Endothelial cell of umbilical vein (primary cell): Measurements from ENCODE around the gene WBP1L. TPM values are rescaled to one million over a fixed set of nuclear protein-coding genes. Genes with fewer than 3 reads are reported as not detected.
A peak's percentile ranks its signal among the peaks of the same experiment; 100 is the strongest.

Source experiments
- BruUV-seq: library from RNA; stranded (reverse); fragments of 400-500 nt; replicated peaks from 2 replicates; lab custom pipeline; 2021; lab: Mats Ljungman, UMichigan
- CTCF ChIA-PET: fragments of 300-600, 350-600 bp; sonication (Branson Sonifier 250); formaldehyde crosslinking; loops from one replicate; lab custom pipeline; 2021; ENCODE audit warnings: antibody characterized with exemption, inconsistent platforms; lab: Charles Lee
- POLR2A ChIA-PET: fragments of 300-600, 350-600 bp; sonication (Branson Sonifier 250); formaldehyde crosslinking; loops from one replicate; lab custom pipeline; 2021; ENCODE audit warnings: antibody characterized with exemption, inconsistent platforms; lab: Charles Lee
- DNase-seq: peaks from one replicate; pipeline ENCODE4 v3.0.0-alpha.2; 2011; ENCODE audit warnings: low read depth, low spot score
- FAIRE-seq: peaks from 2 replicates; lab custom pipeline; 2011; peaks lifted over from hg19 to GRCh38; lab: Jason Lieb, UNC
- H2AFZ ChIP-seq: 2 replicates; pipeline ENCODE4 v1.6.0; 2012; ENCODE audit warnings: low read depth, low read length, control low read depth, inconsistent platforms
- H3K27ac ChIP-seq: 2 replicates; pipeline ENCODE4 v1.5.1; 2011; ENCODE audit warnings: low read depth, mild to moderate bottlenecking, control low read depth, low read length, moderate library complexity; ENCODE audit not compliant: insufficient read depth
- H3K27me3 ChIP-seq, 2 experiments: 2 replicates each; pipeline versions ENCODE4 v1.6.0 to v1.6.1; 2011; ENCODE audit warnings: low read length in 2 of 2, mixed read lengths in 1 of 2; ENCODE audit not compliant: control insufficient read depth in 2 of 2, insufficient read depth in 2 of 2
- H3K36me3 ChIP-seq, 2 experiments: 2 replicates in 1 of 2; 3 replicates in 1 of 2; pipeline ENCODE4 v1.5.1; 2011; ENCODE audit warnings: low read length in 2 of 2, mild to moderate bottlenecking in 1 of 2, moderate library complexity in 1 of 2; ENCODE audit not compliant: control insufficient read depth in 2 of 2, insufficient read depth in 2 of 2; ENCODE audit errors: extremely low read depth in 1 of 2
- H3K4me1 ChIP-seq: 3 replicates; pipeline ENCODE4 v1.5.1; 2011; ENCODE audit warnings: mild to moderate bottlenecking, low read length; ENCODE audit not compliant: control insufficient read depth, insufficient read depth; ENCODE audit errors: extremely low read depth
- H3K4me2 ChIP-seq: 2 replicates; pipeline ENCODE4 v1.6.1; 2011; ENCODE audit warnings: low read length, control low read depth, mixed read lengths; ENCODE audit not compliant: insufficient read depth
- H3K4me3 ChIP-seq, 3 experiments: fragments of 200-600 bp in 1 of 3; sonication (generic), shearing (Covaris generic) in 1 of 3; replicated peaks in 1 of 3; 2 replicates each; pipeline ENCODE4 v1.5.1; 2011 to 2016; ENCODE audit warnings: control low read depth in 3 of 3, low read length in 3 of 3, mild to moderate bottlenecking in 2 of 3, inconsistent platforms in 1 of 3, low read depth in 1 of 3, moderate library complexity in 1 of 3; ENCODE audit not compliant: insufficient read depth in 1 of 3
- H3K79me2 ChIP-seq: 2 replicates; pipeline ENCODE4 v1.6.0; 2012; ENCODE audit warnings: low read length, inconsistent platforms; ENCODE audit not compliant: control insufficient read depth, insufficient read depth
- H3K9ac ChIP-seq: replicated peaks from 2 replicates; pipeline ENCODE3; 2011; ENCODE audit warnings: low read length, control low read depth; ENCODE audit not compliant: insufficient read depth; ENCODE audit errors: extremely low read depth
- H3K9me1 ChIP-seq: replicated peaks from 3 replicates; pipeline ENCODE4 v1.6.0; 2011; ENCODE audit warnings: mild to moderate bottlenecking, low read length; ENCODE audit not compliant: control insufficient read depth, insufficient read depth; ENCODE audit errors: extremely low read depth
- H3K9me3 ChIP-seq: replicated peaks from 2 replicates; pipeline ENCODE4 v1.5.1; 2012; ENCODE audit warnings: low read length, inconsistent platforms; ENCODE audit not compliant: control insufficient read depth, insufficient read depth
- H4K20me1 ChIP-seq: replicated peaks from 2 replicates; pipeline ENCODE3; 2011; ENCODE audit warnings: mild to moderate bottlenecking, low read length; ENCODE audit not compliant: control insufficient read depth, insufficient read depth; ENCODE audit errors: extremely low read depth
- EZH2 ChIP-seq: IDR thresholded peaks from 2 replicates; pipeline ENCODE4 v1.6.1; 2012; ENCODE audit warnings: borderline replicate concordance, low read depth, mild to moderate bottlenecking, moderate library complexity, low read length, inconsistent platforms; ENCODE audit not compliant: severe bottlenecking
- FOS ChIP-seq: IDR thresholded peaks from 2 replicates; pipeline ENCODE4 v1.6.1; 2011; ENCODE audit warnings: mild to moderate bottlenecking, low read length, moderate library complexity, borderline replicate concordance; ENCODE audit not compliant: insufficient read depth
- GATA2 ChIP-seq: IDR thresholded peaks from 2 replicates; pipeline ENCODE4 v1.7.0; 2011; ENCODE audit warnings: low read depth, mild to moderate bottlenecking, moderate library complexity, mixed read lengths, low read length; ENCODE audit not compliant: insufficient read length, insufficient read depth
- JUN ChIP-seq: IDR thresholded peaks from 2 replicates; pipeline ENCODE4 v1.6.1; 2011; ENCODE audit warnings: borderline replicate concordance, low read depth; ENCODE audit not compliant: insufficient read length, insufficient read depth
- MYC ChIP-seq: IDR thresholded peaks from one replicate; pipeline ENCODE4 v1.6.1; 2011; ENCODE audit warnings: mild to moderate bottlenecking, low read depth, low read length
- POLR2A ChIP-seq: IDR thresholded peaks from 2 replicates; pipeline ENCODE4 v1.6.1; 2012; ENCODE audit warnings: low read depth, mild to moderate bottlenecking, control low read depth, low read length
- POLR2AphosphoS5 ChIP-seq: IDR thresholded peaks from 2 replicates; pipeline ENCODE4 v1.6.1; 2012; ENCODE audit warnings: low read depth, mild to moderate bottlenecking, control low read depth, low read length, moderate library complexity; ENCODE audit not compliant: insufficient read depth
- dilution Hi-C: fragments of 300-500 bp; cut with MboI; formaldehyde crosslinking; loops from one replicate; pipeline ENCODE4 v1.15.0; 2019; ENCODE audit warnings: low sequenced_read_pairs; ENCODE audit not compliant: extremely low pct_ligation_motif_present
- intact Hi-C: fragments of 100-400 bp; cut with micrococcal nuclease; formaldehyde crosslinking; loops from one replicate; pipeline ENCODE4 v1.10.0; 2022
- polyA plus RNA-seq, 4 experiments: library from polyadenylated mRNA; depleted of rRNA in 3 of 4; stranded (reverse) in 3 of 4; unstranded in 1 of 4; fragments of >200 nt; gene quantifications; 2 replicates each; pipeline versions ENCODE4 v1.2.1 to v1.2.3, GENCODE V29; 2011 to 2012; ENCODE audit warnings: missing spikeins in 1 of 4
- total RNA-seq: library from RNA; stranded (reverse); gene quantifications from 2 replicates; pipeline ENCODE4 v1.2.3, GENCODE V29; 2021
- TF ChIP-seq, protein P1 (sequence below), 2 donors: IDR thresholded peaks; 1 replicate in 1 of 2; 2 replicates in 1 of 2; pipeline ENCODE4 v1.5.1; 2011; ENCODE audit warnings: low read length in 2 of 2, mild to moderate bottlenecking in 2 of 2, moderate library complexity in 2 of 2, control low read depth in 1 of 2, inconsistent platforms in 1 of 2, low read depth in 1 of 2; ENCODE audit not compliant: insufficient read depth in 1 of 2; ENCODE audit errors: extremely low read depth in 1 of 2
- TF ChIP-seq, protein P2 (sequence below): IDR thresholded peaks from 2 replicates; pipeline ENCODE4 v1.6.1; 2011; ENCODE audit not compliant: insufficient read depth, insufficient read length

Gene WBP1L
- total and polyA plus RNA-seq, 2 donors (not counting 3 experiments of a cell fraction or from before 2014, with no cell fraction given), result 46.0 to 70.3 TPM

DNA sequence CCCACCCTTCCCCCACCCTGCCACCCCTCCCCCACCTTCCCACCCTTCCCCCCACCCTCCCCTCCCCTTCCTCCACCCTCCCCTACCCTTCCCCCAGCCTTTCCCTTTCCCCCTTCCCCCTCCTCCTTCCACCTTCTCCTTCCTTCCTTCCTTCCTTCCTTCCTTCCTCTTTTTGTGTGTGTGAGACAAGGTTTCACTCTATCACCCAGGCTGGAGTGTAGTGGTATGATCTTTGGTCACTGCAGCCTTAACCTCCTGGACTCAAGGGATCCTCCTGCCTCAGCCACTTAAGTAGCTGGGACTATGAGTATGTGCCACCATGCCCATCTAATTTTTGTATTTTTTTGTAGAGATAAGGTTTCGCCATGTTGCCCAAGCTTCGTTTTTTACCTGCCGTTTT lies 58.2 kb downstream of the WBP1L start:
- Histone ChIP-seq H3K4me1 (peaks cover 48% of the 10 kb centered on the region), H2AFZ (no peak overlapping the region), H3K9me1 (no peaks in the 10 kb centered on the region), H3K9me3 (no peaks in the 10 kb centered on the region), H3K27ac (peak overlapping the region; percentile 95), H3K36me3 (peaks cover 3 to 14% of the 10 kb centered on the region in 2 experiments), H3K79me2 (peaks cover 4% of the 10 kb centered on the region), H3K4me2 (no peak overlapping the region), H3K27me3 (no peaks in the 10 kb centered on the region), H3K9ac (peak overlapping the region; percentile 70), H3K4me3 (no peak overlapping the region), H4K20me1 (no peaks in the 10 kb centered on the region)
- no peak for DNase-seq
- BruUV-seq, result no TSS peak
- CTCF ChIA-PET, result interaction anchor here (1.4 to 2.5 kb wide), 4 partner anchors 11 to 42 kb away, joined by 4 to 15 read pairs (median 10); no protein-coding TSS in a partner anchor
- dilution Hi-C loops (no loop called here), intact Hi-C loops (no loop called here)
- peak; percentile 15 for FAIRE-seq
- POLR2A ChIA-PET, result interaction anchor here (2.1 kb wide), 1 partner anchor 25 kb away, joined by 8 read pairs; no protein-coding TSS in a partner anchor
- TF ChIP-seq MYC (no peak), EZH2 (no peak), GATA2 (no peak), POLR2A (no peak), POLR2AphosphoS5 (no peak), JUN (no peak), FOS (no peak)
- TF ChIP-seq, protein P1, sequence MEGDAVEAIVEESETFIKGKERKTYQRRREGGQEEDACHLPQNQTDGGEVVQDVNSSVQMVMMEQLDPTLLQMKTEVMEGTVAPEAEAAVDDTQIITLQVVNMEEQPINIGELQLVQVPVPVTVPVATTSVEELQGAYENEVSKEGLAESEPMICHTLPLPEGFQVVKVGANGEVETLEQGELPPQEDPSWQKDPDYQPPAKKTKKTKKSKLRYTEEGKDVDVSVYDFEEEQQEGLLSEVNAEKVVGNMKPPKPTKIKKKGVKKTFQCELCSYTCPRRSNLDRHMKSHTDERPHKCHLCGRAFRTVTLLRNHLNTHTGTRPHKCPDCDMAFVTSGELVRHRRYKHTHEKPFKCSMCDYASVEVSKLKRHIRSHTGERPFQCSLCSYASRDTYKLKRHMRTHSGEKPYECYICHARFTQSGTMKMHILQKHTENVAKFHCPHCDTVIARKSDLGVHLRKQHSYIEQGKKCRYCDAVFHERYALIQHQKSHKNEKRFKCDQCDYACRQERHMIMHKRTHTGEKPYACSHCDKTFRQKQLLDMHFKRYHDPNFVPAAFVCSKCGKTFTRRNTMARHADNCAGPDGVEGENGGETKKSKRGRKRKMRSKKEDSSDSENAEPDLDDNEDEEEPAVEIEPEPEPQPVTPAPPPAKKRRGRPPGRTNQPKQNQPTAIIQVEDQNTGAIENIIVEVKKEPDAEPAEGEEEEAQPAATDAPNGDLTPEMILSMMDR (IDR thresholded peaks at IDR 0.05; ENCODE audit: extremely low read depth in 1 of 2, insufficient read depth in 1 of 2, low read depth in 1 of 2, low read length in 2 of 2), result no peak
- TF ChIP-seq, protein P2, sequence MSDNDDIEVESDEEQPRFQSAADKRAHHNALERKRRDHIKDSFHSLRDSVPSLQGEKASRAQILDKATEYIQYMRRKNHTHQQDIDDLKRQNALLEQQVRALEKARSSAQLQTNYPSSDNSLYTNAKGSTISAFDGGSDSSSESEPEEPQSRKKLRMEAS, result no peak
